Neural cell (in vitro differentiated cells): Measurements from ENCODE around the gene ABCC9. TPM values are rescaled to one million over a fixed set of nuclear protein-coding genes. Genes with fewer than 3 reads are reported as not detected.

ENCODE experiments used
- H2AFZ ChIP-seq: fragments of 200-600, 300-800 bp; sonication (generic), shearing (Covaris generic); 2 replicates; pipeline ENCODE4 v1.6.0; 2014; ENCODE audit warnings: low read depth, mild to moderate bottlenecking, antibody characterized with exemption, low read length, moderate library complexity
- H3F3A ChIP-seq: fragments of 200-600 bp; shearing (Covaris generic); 2 replicates; pipeline ENCODE4 v1.6.1; 2016; ENCODE audit warnings: mild to moderate bottlenecking, moderate library complexity, mixed read lengths, antibody characterized with exemption, low read length; ENCODE audit not compliant: insufficient read depth, poor library complexity, severe bottlenecking
- H3K27ac ChIP-seq: fragments of 200-600, 300-800 bp; sonication (generic), shearing (Covaris generic); 2 replicates; pipeline ENCODE4 v1.5.1; 2014; ENCODE audit warnings: mild to moderate bottlenecking, low read length, moderate library complexity
- H3K27me3 ChIP-seq: fragments of 300-800, 200-600 bp; sonication (generic), shearing (Covaris generic); 2 replicates; pipeline ENCODE4 v1.6.0; 2014; ENCODE audit warnings: mild to moderate bottlenecking, low read depth, low read length, moderate library complexity; ENCODE audit not compliant: insufficient read depth
- H3K36me3 ChIP-seq: fragments of 300-800, 200-600 bp; sonication (generic), shearing (Covaris generic); 2 replicates; pipeline ENCODE4 v1.5.1; 2014; ENCODE audit warnings: mild to moderate bottlenecking, antibody characterized with exemption, low read length, moderate library complexity; ENCODE audit not compliant: insufficient read depth
- H3K4me2 ChIP-seq: fragments of 300-800, 200-600 bp; sonication (generic), shearing (Covaris generic); 2 replicates; pipeline ENCODE4 v1.6.0; 2014; ENCODE audit warnings: mild to moderate bottlenecking, low read length
- H3K4me3 ChIP-seq: fragments of 300-800, 200-600 bp; sonication (generic), shearing (Covaris generic); 2 replicates; pipeline ENCODE4 v1.5.1; 2014; ENCODE audit warnings: mild to moderate bottlenecking, low read length, moderate library complexity
- H3K79me2 ChIP-seq: fragments of 200-600 bp; shearing (Covaris generic); replicated peaks from 2 replicates; pipeline ENCODE4 v1.6.0; 2014; ENCODE audit warnings: mild to moderate bottlenecking, low read length, moderate library complexity; ENCODE audit not compliant: insufficient read depth
- H3K9ac ChIP-seq: fragments of 300-800, 200-600 bp; sonication (generic), shearing (Covaris generic); 2 replicates; pipeline ENCODE4 v1.6.1; 2016; ENCODE audit warnings: mild to moderate bottlenecking, low read length, mixed read lengths
- H3K9me2 ChIP-seq: fragments of 200-600 bp; shearing (Covaris generic); 2 replicates; pipeline ENCODE4 v1.6.1; 2016; ENCODE audit warnings: mild to moderate bottlenecking, low read length, mixed read lengths; ENCODE audit not compliant: insufficient read depth
- H3K9me3 ChIP-seq: fragments of 200-600, 300-800 bp; sonication (generic), shearing (Covaris generic); 2 replicates; pipeline ENCODE4 v1.6.1; 2016; ENCODE audit warnings: mild to moderate bottlenecking, mixed run types, low read length, moderate library complexity, mixed read lengths
- H4K20me1 ChIP-seq: fragments of 200-600 bp; shearing (Covaris generic); 2 replicates; pipeline ENCODE4 v1.6.1; 2016; ENCODE audit warnings: mild to moderate bottlenecking, mixed run types; ENCODE audit not compliant: insufficient read depth
- EP300 ChIP-seq: fragments of 450-650 bp; conservative IDR thresholded peaks from 2 replicates; pipeline ENCODE4 v1.6.1; 2014; ENCODE audit warnings: antibody characterized with exemption, mild to moderate bottlenecking, moderate library complexity; ENCODE audit not compliant: poor library complexity, severe bottlenecking
- EZH2 ChIP-seq: fragments of 200-600, 300-800 bp; shearing (Covaris generic), sonication (generic); IDR thresholded peaks from 2 replicates; pipeline ENCODE4 v1.6.1; 2014; ENCODE audit warnings: antibody characterized with exemption, low read length, borderline replicate concordance, mild to moderate bottlenecking; ENCODE audit not compliant: insufficient read depth, poor library complexity, severe bottlenecking
- MXI1 ChIP-seq: fragments of 450-650 bp; conservative IDR thresholded peaks from 2 replicates; pipeline ENCODE4 v1.6.1; 2014; ENCODE audit warnings: antibody characterized with exemption, mild to moderate bottlenecking; ENCODE audit not compliant: poor library complexity, severe bottlenecking
- POLR2AphosphoS5 ChIP-seq: IDR thresholded peaks from 2 replicates; pipeline ENCODE4 v1.6.1; 2012
- RAD21 ChIP-seq: fragments of 450-650 bp; conservative IDR thresholded peaks from 2 replicates; pipeline ENCODE4 v1.6.1; 2014; ENCODE audit warnings: antibody characterized with exemption, mild to moderate bottlenecking, moderate library complexity
- SMC3 ChIP-seq: fragments of 450-650 bp; conservative IDR thresholded peaks from 2 replicates; pipeline ENCODE4 v1.6.1; 2014; ENCODE audit warnings: antibody characterized with exemption, mild to moderate bottlenecking, moderate library complexity; ENCODE audit not compliant: poor library complexity
- TAF1 ChIP-seq: IDR thresholded peaks from 2 replicates; pipeline ENCODE4 v1.6.1; 2012; ENCODE audit warnings: low read depth
- polyA plus RNA-seq: library from polyadenylated mRNA; depleted of rRNA; stranded (reverse); fragments of >200 nt; gene quantifications from 2 replicates; pipeline ENCODE4 v1.2.3, GENCODE V29; 2014
- TF ChIP-seq, protein P1 (sequence below): IDR thresholded peaks from 2 replicates; pipeline ENCODE4 v1.6.1; 2012; ENCODE audit warnings: borderline replicate concordance
- TF ChIP-seq, protein P2 (sequence below): fragments of 450-650 bp; IDR thresholded peaks from 2 replicates; pipeline ENCODE4 v1.5.1; 2014; ENCODE audit warnings: antibody characterized with exemption, mild to moderate bottlenecking, moderate library complexity; ENCODE audit not compliant: poor library complexity, severe bottlenecking

Gene ABCC9
- polyA plus RNA-seq, 1 donor from 2014 or later, result 0.32 TPM

DNA sequence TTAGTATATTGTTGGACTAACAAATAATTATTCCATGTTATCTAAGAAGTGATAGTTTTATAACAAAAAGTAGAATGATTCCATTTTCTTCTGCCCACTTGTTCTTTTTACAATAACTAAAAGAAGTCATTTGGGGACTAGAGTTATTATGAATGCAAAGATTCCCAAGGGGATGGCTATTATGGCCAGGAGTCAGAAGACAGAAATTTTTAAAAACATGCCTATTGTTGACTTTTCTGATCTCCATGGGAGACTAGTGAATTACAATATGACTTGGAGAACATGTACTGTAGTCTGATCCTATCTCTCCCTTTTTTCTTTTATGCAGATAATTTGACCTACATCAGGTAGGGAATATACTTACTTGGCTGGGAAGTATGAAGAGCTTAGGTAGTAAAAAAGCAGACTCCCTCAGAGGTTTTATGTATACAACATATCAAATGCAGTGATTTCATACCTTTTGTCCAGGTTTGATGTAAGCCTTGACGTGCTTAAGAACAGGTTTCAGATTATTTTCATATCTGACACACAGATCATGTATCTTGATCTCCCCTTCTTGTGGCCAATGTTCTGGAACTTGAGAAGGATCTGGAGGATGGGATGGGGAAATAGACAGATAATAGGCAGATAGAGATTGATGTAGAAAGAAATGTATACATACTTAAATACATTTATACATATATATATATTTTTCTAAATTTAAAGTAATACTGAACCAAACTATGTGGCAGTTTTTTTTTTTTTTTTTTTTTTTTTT lies 125.7 kb downstream of the ABCC9 start:
- Histone ChIP-seq H3K9me3 (no peaks in the 10 kb centered on the region), H3K4me2 (no peak overlapping the region), H4K20me1 (no peaks in the 10 kb centered on the region), H2AFZ (no peak overlapping the region), H3K27ac (no peak overlapping the region), H3K9me2 (no peaks in the 10 kb centered on the region), H3F3A (no peaks in the 10 kb centered on the region), H3K79me2 (no peaks in the 10 kb centered on the region), H3K27me3 (no peaks in the 10 kb centered on the region), H3K9ac (no peak overlapping the region), H3K36me3 (no peaks in the 10 kb centered on the region), H3K4me3 (no peak overlapping the region)
- TF ChIP-seq POLR2AphosphoS5 (no peak), EZH2 (no peak), RAD21 (no peak), MXI1 (no peak), TAF1 (no peak)
- TF ChIP-seq, protein P1, sequence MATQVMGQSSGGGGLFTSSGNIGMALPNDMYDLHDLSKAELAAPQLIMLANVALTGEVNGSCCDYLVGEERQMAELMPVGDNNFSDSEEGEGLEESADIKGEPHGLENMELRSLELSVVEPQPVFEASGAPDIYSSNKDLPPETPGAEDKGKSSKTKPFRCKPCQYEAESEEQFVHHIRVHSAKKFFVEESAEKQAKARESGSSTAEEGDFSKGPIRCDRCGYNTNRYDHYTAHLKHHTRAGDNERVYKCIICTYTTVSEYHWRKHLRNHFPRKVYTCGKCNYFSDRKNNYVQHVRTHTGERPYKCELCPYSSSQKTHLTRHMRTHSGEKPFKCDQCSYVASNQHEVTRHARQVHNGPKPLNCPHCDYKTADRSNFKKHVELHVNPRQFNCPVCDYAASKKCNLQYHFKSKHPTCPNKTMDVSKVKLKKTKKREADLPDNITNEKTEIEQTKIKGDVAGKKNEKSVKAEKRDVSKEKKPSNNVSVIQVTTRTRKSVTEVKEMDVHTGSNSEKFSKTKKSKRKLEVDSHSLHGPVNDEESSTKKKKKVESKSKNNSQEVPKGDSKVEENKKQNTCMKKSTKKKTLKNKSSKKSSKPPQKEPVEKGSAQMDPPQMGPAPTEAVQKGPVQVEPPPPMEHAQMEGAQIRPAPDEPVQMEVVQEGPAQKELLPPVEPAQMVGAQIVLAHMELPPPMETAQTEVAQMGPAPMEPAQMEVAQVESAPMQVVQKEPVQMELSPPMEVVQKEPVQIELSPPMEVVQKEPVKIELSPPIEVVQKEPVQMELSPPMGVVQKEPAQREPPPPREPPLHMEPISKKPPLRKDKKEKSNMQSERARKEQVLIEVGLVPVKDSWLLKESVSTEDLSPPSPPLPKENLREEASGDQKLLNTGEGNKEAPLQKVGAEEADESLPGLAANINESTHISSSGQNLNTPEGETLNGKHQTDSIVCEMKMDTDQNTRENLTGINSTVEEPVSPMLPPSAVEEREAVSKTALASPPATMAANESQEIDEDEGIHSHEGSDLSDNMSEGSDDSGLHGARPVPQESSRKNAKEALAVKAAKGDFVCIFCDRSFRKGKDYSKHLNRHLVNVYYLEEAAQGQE, result no peak

DNA sequence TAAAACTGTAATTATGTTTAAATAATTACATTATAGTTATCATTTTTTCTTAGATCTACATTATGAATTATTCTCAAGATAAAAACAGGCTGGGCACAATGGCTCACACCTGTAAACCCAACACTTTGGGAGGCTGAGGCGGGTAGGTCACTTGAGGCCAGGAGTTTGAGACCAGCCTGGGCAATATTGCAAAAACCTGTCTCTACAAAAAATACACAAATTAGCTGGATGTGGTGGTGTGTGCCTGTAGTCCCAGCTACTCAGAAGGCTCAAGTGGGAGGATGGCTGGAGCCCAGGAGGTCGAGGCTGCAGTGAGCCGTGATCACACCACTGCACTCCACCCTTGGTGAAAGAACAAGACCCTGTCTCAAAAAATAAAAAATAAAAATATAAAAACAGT lies 126.4 kb downstream of the ABCC9 start:
- TF ChIP-seq, protein P1, result no peak
- TF ChIP-seq MXI1 (no peak), EP300 (no peak), POLR2AphosphoS5 (no peak), TAF1 (no peak), RAD21 (no peak), EZH2 (no peak), SMC3 (no peak)
- TF ChIP-seq, protein P2, sequence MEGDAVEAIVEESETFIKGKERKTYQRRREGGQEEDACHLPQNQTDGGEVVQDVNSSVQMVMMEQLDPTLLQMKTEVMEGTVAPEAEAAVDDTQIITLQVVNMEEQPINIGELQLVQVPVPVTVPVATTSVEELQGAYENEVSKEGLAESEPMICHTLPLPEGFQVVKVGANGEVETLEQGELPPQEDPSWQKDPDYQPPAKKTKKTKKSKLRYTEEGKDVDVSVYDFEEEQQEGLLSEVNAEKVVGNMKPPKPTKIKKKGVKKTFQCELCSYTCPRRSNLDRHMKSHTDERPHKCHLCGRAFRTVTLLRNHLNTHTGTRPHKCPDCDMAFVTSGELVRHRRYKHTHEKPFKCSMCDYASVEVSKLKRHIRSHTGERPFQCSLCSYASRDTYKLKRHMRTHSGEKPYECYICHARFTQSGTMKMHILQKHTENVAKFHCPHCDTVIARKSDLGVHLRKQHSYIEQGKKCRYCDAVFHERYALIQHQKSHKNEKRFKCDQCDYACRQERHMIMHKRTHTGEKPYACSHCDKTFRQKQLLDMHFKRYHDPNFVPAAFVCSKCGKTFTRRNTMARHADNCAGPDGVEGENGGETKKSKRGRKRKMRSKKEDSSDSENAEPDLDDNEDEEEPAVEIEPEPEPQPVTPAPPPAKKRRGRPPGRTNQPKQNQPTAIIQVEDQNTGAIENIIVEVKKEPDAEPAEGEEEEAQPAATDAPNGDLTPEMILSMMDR, result no peak
- no peak overlapping the region for H3K4me2 ChIP-seq
- H3K79me2 ChIP-seq, result no peaks in the 10 kb centered on the region
- no peaks in the 10 kb centered on the region for H3F3A ChIP-seq
- H3K36me3 ChIP-seq, result no peaks in the 10 kb centered on the region
- H3K27me3 ChIP-seq, result no peaks in the 10 kb centered on the region
- H3K9ac ChIP-seq, result no peak overlapping the region
- H4K20me1 ChIP-seq, result no peaks in the 10 kb centered on the region
- no peaks in the 10 kb centered on the region for H3K9me3 ChIP-seq
- no peak overlapping the region for H3K4me3 ChIP-seq
- H2AFZ ChIP-seq, result no peak overlapping the region
- H3K9me2 ChIP-seq, result no peaks in the 10 kb centered on the region
- no peak overlapping the region for H3K27ac ChIP-seq
